GM12873 (cell line): Measurements from ENCODE around the gene PPP1R1B.

Experiments used
- TF ChIP-seq, protein P1 (sequence below): IDR thresholded peaks from 2 replicates; pipeline ENCODE4 v1.5.1; 2012; ENCODE audit warnings: low read depth, mild to moderate bottlenecking, moderate library complexity, low read length, control low read depth; ENCODE audit not compliant: insufficient read depth; ENCODE audit errors: missing control alignments

The PPP1R1B gene

DNA sequence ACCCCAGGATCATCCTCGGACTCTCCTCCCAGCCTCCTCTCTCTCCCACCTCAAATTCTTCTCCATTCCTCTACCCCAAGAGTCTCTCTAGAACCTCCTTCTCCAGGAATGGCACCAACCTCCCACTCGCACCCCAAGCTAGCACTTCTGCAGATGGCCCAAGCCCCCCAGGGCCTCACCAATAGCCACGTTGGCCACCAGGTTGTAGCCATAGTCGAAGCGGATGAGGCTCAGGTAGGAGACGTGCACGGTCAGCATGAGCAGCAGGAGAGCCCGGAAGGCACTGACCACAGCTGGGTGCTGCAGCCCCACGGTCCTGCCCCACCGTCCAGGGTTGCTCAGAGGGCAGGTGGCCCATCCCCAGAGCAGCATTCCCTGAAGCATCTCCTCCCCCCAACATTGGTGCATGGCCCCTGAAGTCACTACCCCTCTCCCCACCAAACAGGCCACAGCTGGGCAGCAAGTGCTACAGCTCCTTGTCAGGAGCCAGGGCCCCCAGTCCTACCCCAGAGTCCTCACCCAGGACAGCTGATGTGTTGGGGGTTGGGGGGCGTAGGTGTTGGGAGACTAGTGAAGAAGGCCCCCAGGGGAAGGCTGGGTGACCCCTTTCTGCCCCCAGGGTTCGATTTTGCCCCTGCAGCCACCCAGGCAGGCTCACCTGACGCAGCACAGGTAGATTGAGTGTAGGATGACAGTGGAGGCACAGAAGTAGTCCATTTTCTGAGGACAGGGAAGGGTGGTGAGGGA, 46.8 kb downstream of the PPP1R1B start:
- TF ChIP-seq, protein P1, sequence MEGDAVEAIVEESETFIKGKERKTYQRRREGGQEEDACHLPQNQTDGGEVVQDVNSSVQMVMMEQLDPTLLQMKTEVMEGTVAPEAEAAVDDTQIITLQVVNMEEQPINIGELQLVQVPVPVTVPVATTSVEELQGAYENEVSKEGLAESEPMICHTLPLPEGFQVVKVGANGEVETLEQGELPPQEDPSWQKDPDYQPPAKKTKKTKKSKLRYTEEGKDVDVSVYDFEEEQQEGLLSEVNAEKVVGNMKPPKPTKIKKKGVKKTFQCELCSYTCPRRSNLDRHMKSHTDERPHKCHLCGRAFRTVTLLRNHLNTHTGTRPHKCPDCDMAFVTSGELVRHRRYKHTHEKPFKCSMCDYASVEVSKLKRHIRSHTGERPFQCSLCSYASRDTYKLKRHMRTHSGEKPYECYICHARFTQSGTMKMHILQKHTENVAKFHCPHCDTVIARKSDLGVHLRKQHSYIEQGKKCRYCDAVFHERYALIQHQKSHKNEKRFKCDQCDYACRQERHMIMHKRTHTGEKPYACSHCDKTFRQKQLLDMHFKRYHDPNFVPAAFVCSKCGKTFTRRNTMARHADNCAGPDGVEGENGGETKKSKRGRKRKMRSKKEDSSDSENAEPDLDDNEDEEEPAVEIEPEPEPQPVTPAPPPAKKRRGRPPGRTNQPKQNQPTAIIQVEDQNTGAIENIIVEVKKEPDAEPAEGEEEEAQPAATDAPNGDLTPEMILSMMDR: no peak

DNA sequence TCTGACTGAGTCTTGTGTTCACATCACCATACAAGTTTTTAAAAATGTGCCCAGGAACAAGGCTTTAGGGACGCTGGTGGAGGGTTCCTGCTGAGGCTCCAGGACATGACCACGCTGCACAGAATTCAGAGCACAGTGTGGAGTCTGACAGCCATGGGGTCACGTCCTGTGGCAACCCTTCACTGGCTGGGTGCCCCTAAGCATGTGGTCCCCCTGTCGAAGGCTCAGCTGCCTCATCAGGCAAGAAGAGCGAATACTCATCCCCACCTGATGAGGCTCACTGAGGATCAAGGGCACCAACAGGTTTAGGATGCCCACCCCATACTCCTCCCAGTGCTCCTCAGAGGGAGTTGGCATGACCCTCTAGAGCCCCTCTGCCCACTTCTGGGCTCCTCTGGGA, 47.4 kb downstream of the PPP1R1B start:
- TF ChIP-seq, protein P1: no peak

DNA sequence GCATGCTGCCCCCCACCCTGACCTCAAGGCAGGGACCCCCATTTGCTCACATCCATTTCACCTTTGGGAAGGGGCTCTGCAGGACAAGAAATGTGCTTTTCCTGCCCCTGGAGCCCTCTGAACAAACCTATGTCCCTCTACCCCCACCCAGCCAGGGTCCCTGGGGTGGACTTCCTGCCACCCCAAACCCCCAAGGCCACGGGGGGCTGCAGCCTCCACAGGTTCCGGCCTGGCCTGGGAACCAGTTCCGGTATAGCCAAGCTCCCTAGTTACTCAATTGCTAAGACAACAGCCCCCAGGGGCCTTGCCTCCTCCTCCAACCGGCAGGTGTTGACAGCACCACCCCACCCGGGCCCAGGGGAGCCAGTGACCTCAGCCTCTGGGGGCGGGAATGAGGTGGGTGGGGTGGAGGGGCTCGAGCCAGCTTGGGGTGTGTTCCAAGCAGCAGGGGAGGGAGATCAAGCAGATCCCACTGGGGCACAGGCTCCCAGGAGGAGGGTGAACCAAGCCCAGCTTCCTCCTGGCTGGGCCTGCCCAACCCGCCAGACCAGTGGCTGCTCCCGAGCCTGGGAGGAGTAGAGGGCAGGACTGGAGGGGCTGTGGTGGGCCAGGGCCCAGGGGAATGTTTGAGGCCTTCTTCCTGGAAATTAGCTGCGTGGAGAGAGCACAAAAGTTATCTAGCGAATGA, 48.1 kb downstream of the PPP1R1B start:
- TF ChIP-seq, protein P1: no peak

DNA sequence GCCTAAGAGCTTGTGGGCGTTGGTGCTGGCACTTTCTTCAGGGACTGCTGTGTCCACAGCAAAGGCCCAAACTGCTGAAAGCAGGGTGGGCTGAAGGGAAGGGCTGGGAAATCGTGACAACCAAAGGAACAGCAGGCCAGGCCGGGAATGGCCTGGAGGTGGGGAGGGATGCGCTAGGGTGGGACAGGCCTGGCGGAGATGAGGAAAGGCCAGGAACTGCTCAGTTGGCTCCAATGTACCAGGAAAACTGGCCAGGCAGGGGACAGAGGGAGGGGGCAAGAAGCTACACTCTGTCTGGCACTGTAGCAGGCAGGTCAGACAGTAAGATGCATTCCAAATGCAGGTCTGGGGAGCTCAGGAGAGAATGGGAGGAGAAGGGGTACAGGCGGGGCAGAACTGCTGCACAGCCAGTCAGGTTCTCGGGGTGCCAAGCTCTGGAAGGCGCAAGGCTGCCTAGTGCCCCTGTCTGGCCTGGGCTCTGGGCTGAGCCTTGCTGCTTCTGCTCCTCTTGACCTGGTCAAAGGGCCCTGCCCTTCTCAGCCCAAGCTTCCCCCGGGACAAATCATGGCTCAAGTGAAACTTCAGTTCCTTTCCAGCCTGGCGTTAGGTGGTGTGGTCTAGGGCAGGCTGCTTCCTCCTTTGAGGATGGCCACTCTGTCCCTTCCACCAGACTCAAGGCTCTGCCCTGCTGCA, 48.8 kb downstream of the PPP1R1B start:
- TF ChIP-seq, protein P1: no peak

DNA sequence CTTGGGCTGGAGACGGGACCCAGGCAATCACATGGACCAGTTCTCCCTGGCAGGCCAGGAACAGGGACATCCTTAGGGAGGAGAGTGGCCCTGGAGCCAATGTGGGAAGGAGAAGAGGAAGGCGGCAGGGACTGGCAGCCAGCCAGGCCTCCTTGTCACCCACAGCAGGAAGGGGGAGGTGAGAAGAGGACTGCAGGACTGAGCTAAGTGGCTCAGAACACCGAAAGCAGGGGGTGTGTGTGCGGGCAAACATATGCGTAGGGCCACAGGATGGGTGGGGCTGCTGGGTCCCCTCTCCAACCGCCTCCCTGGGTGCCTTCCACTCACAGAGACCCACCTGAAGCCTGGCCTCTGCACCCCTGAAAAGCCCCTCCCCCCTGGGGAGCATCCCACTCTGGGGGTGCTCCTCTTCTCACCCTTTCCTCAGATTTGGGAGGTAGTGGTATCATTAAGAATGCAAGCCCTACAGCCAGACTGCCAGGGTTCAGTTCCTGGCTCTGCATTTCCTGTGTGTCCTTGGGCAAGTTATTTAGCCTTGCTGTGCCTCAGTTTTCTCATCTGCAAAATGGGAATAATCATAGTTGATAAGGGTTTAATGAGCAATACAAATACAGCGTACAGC, 49.6 kb downstream of the PPP1R1B start:
- TF ChIP-seq, protein P1: no peak

DNA sequence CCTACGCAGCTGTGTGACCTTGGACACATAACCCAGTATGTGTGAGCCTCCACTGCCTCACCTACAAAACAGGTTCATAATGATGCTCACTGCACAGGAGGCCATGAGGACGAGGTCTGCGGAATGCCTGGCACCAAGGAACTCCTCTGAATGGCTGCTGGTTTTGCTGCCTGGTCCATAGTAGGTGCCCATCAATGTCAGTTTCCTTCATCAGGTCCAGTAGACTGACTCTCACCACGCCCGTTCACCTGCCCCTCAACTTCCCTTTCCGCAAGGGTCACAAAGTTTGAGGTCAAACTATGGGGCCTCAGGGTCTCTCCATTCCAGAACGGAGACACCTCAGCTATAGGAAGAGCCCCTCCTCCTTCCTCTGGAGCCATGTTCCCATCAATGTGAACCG, 50.3 kb downstream of the PPP1R1B start:
- TF ChIP-seq, protein P1: no peak

DNA sequence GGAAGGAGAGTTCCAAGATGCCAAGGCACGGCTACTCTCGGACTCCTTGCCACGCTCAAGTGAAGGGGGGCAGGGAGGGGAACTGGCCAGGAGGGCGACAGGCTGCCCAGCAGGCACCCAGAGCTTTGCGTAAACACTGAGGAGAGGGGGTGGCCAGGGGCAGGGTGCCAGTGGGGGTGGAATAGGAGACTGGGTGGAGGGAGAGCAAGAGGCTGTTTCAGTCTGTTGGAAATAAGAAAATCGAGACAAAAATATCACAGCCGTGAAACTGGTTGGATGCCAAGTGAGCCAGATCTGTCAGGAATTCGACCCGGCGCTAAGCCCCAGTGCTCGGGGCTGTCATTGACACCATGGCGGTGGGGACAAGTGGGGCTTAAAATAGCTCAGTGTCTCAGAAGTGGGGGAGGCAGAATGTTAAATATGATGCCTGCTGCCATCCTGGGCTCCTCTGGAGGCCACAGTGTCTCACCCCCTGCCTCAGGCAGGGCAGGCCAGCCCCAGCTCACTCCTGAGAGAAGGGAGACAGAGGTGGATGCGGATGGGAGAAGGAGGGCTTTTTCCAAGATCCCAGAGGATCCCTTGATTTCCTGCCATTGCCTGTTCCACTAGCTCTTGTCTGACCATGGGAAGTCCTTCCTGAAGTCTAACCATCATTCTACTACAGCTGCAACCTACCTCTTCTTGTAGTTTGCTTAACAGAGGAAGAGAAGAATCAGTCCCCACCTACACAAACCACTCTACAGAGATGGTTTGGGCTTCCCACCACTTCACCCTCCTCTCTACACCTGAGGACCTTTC, 51.0 kb downstream of the PPP1R1B start:
- TF ChIP-seq, protein P1: no peak
